Measurements from ENCODE around the gene FOXD4L6. TPM values are rescaled to one million over a fixed set of nuclear protein-coding genes. Genes with fewer than 3 reads are reported as not detected.

The FOXD4L6 gene
- total RNA-seq, 1 donor from 2014 or later, result not detected

Other genes starting within 250 kb of the FOXD4L6 start
- gene ZNG1F, start 60.6 kb upstream of the FOXD4L6 start, total RNA-seq, result 3.2 TPM

All from cardiac septum (tissue), 1 donor.